Panc1 (cell line): Measurements from ENCODE around the gene PRXL2B. TPM values are rescaled to one million over a fixed set of nuclear protein-coding genes. Genes with fewer than 3 reads are reported as not detected.

ENCODE experiments used
- ATAC-seq: fragments of 200-7000 bp; cut with Tn5 transposase; 2 replicates; pipeline ENCODE4 v1.9.1; 2020; ENCODE audit warnings: mild to moderate bottlenecking, moderate library complexity
- BruUV-seq: library from RNA; stranded (reverse); fragments of 400-500 nt; replicated peaks from 2 replicates; lab custom pipeline; 2021; lab: Mats Ljungman, UMichigan
- CTCF ChIA-PET: fragments of 300-600 bp; sonication (Branson Sonifier 250); formaldehyde crosslinking; loops from one replicate; lab custom pipeline; 2022; ENCODE audit warnings: antibody characterized with exemption; lab: Charles Lee
- POLR2A ChIA-PET: fragments of 300-600 bp; sonication (Branson Sonifier 250); formaldehyde crosslinking; loops from one replicate; lab custom pipeline; 2022; ENCODE audit warnings: antibody characterized with exemption; lab: Charles Lee
- DNase-seq: peaks from one replicate; pipeline ENCODE4 v3.0.0-alpha.2; 2010; ENCODE audit warnings: low read depth, low spot score
- H3K27ac ChIP-seq: 2 replicates; pipeline ENCODE4 v1.5.1; 2011; ENCODE audit warnings: mild to moderate bottlenecking, low read length, inconsistent platforms
- H3K27me3 ChIP-seq: fragments of 200-500 bp; sonication (Bioruptor generic); 2 replicates; pipeline ENCODE4 v1.6.0; 2014; ENCODE audit warnings: low read length, inconsistent platforms; ENCODE audit not compliant: control insufficient read depth, insufficient read depth
- H3K36me3 ChIP-seq: fragments of 200-500 bp; sonication (Bioruptor generic); 2 replicates; pipeline ENCODE4 v1.5.1; 2014; ENCODE audit warnings: inconsistent platforms, mild to moderate bottlenecking, low read length, moderate library complexity; ENCODE audit not compliant: control insufficient read depth, insufficient read depth
- H3K4me1 ChIP-seq: 2 replicates; pipeline ENCODE4 v1.5.1; 2011; ENCODE audit warnings: inconsistent platforms, mild to moderate bottlenecking, low read length, moderate library complexity; ENCODE audit not compliant: control insufficient read depth, insufficient read depth
- H3K4me3 ChIP-seq, 2 experiments: 2 replicates each; pipeline ENCODE4 v1.5.1; 2011 to 2012; ENCODE audit warnings: low read depth in 2 of 2, low read length in 2 of 2, mild to moderate bottlenecking in 2 of 2, inconsistent platforms in 1 of 2, moderate library complexity in 1 of 2
- H3K9me3 ChIP-seq: fragments of 200-500 bp; sonication (Bioruptor generic); 2 replicates; pipeline ENCODE4 v1.5.1; 2014; ENCODE audit warnings: low read depth, mild to moderate bottlenecking, inconsistent platforms, low read length, moderate library complexity; ENCODE audit not compliant: control insufficient read depth, insufficient read depth
- POLR2AphosphoS5 ChIP-seq: IDR thresholded peaks from 2 replicates; pipeline ENCODE4 v1.6.1; 2012; ENCODE audit warnings: mild to moderate bottlenecking, low read depth, low read length, moderate library complexity
- REST ChIP-seq, 2 experiments: IDR thresholded peaks; 2 replicates each; pipeline ENCODE4 v1.6.1; 2011 to 2012; ENCODE audit warnings: low read depth in 2 of 2, control low read depth in 1 of 2, low read length in 1 of 2, mild to moderate bottlenecking in 1 of 2, moderate library complexity in 1 of 2; ENCODE audit not compliant: insufficient read depth in 1 of 2
- SIN3A ChIP-seq: IDR thresholded peaks from 2 replicates; pipeline ENCODE4 v1.6.1; 2012; ENCODE audit warnings: low read depth, mild to moderate bottlenecking, low read length, moderate library complexity, borderline replicate concordance; ENCODE audit not compliant: insufficient read depth
- TCF7L2 ChIP-seq: IDR thresholded peaks from 2 replicates; pipeline ENCODE4 v1.6.1; 2011; ENCODE audit warnings: mild to moderate bottlenecking, low read depth, low read length, inconsistent platforms
- in situ Hi-C: cut with HindIII; loops from 2 replicates; pipeline ENCODE4 v1.10.0; 2016; ENCODE audit warnings: low sequenced_read_pairs, low pct_unique_long_range_greater_than_20kb
- intact Hi-C: fragments of 100-400 bp; cut with micrococcal nuclease; formaldehyde crosslinking; loops from one replicate; pipeline ENCODE4 v1.10.0; 2022; ENCODE audit not compliant: unreplicated experiment
- total RNA-seq: library from RNA; stranded (reverse); gene quantifications from one replicate; pipeline ENCODE4 v1.2.1, GENCODE V29; 2021; ENCODE audit not compliant: unreplicated experiment
- TF ChIP-seq, protein P1 (sequence below): fragments of 450-650 bp; IDR thresholded peaks from 2 replicates; pipeline ENCODE4 v1.5.1; 2017; ENCODE audit warnings: mild to moderate bottlenecking

PRXL2B gene
- total RNA-seq, 1 experiment from 2014 or later = 17.0 TPM

- Histone ChIP-seq H3K36me3 (no peaks in the 10 kb centered on the region), H3K27ac (no peak overlapping the region), H3K4me3 (no peak overlapping the region), H3K4me1 (no peaks in the 10 kb centered on the region; the same call in 1 of the 2 replicates), H3K9me3 (no peaks in the 10 kb centered on the region), H3K27me3 (no peaks in the 10 kb centered on the region)
- BruUV-seq = no TSS peak
- intact Hi-C loops (no loop called here), in situ Hi-C loops (no loop called here)
- no peak for DNase-seq
- ATAC-seq = no peak
- TF ChIP-seq REST (IDR thresholded peaks at IDR 0.05; ENCODE audit: insufficient read depth in 1 of 2, low read depth in 2 of 2, low read length in 1 of 2) (no peak), SIN3A (no peak), TCF7L2 (no peak), POLR2AphosphoS5 (no peak)
- TF ChIP-seq, protein P1, sequence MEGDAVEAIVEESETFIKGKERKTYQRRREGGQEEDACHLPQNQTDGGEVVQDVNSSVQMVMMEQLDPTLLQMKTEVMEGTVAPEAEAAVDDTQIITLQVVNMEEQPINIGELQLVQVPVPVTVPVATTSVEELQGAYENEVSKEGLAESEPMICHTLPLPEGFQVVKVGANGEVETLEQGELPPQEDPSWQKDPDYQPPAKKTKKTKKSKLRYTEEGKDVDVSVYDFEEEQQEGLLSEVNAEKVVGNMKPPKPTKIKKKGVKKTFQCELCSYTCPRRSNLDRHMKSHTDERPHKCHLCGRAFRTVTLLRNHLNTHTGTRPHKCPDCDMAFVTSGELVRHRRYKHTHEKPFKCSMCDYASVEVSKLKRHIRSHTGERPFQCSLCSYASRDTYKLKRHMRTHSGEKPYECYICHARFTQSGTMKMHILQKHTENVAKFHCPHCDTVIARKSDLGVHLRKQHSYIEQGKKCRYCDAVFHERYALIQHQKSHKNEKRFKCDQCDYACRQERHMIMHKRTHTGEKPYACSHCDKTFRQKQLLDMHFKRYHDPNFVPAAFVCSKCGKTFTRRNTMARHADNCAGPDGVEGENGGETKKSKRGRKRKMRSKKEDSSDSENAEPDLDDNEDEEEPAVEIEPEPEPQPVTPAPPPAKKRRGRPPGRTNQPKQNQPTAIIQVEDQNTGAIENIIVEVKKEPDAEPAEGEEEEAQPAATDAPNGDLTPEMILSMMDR = no peak
- POLR2A ChIA-PET = interaction anchor here (0.7 kb wide), 1 partner anchor 172 kb away, joined by 6 read pairs; no protein-coding TSS in a partner anchor
- CTCF ChIA-PET = no interaction called here
These were observed 22.4 kb upstream of the PRXL2B start for GRCh38 chr1:2564006-2564814.

- no TSS peak for BruUV-seq
- no peak for ATAC-seq
- CTCF ChIA-PET = no interaction called here
- intact Hi-C loops = no loop called here
- H3K27ac ChIP-seq = no peak overlapping the region
- H3K4me1 ChIP-seq = no peaks in the 10 kb centered on the region; the same call in 1 of the 2 replicates
- in situ Hi-C loops = no loop called here
- H3K9me3 ChIP-seq = no peaks in the 10 kb centered on the region
- H3K27me3 ChIP-seq = no peaks in the 10 kb centered on the region
- POLR2A ChIA-PET = interaction anchor here (0.7 kb wide), 1 partner anchor 173 kb away, joined by 6 read pairs; no protein-coding TSS in a partner anchor
- H3K36me3 ChIP-seq = no peaks in the 10 kb centered on the region
- TF ChIP-seq REST (IDR thresholded peaks at IDR 0.05; ENCODE audit: insufficient read depth in 1 of 2, low read depth in 2 of 2, low read length in 1 of 2) = no peak
- TF ChIP-seq, protein P1 = no peak
- TF ChIP-seq TCF7L2 = no peak
- no peak for DNase-seq
- no peak overlapping the region for H3K4me3 ChIP-seq
These were observed 21.7 kb upstream of the PRXL2B start for GRCh38 chr1:2564815-2565374.
